Brain microvascular endothelial cell (primary cell): Measurements from ENCODE around the gene TSPAN14.
A peak's percentile ranks its signal among the peaks of the same experiment; 100 is the strongest.

ENCODE experiments used
- DNase-seq: peaks from one replicate; pipeline ENCODE4 v3.0.0-alpha.2; 2020
- H3K27ac ChIP-seq: fragments of 250-450 bp; sonication (Bioruptor Pico); 2 replicates; pipeline ENCODE4 v1.5.1; 2020; ENCODE audit warnings: mild to moderate bottlenecking, moderate library complexity
- H3K27me3 ChIP-seq: fragments of 250-450 bp; sonication (Bioruptor Pico); replicated peaks from 2 replicates; pipeline ENCODE4 v1.5.1; 2020; ENCODE audit warnings: mild to moderate bottlenecking
- H3K36me3 ChIP-seq: fragments of 250-450 bp; sonication (Bioruptor Pico); replicated peaks from 2 replicates; pipeline ENCODE4 v1.5.1; 2020; ENCODE audit warnings: mild to moderate bottlenecking
- H3K4me3 ChIP-seq: 2 replicates; pipeline ENCODE4 v1.5.1; 2011; ENCODE audit warnings: low read depth, mild to moderate bottlenecking, control low read depth, low read length, moderate library complexity
- CTCF ChIP-seq: IDR thresholded peaks from 2 replicates; pipeline ENCODE4 v1.5.1; 2011; ENCODE audit warnings: low read depth, mild to moderate bottlenecking, moderate library complexity, low read length, control low read depth, inconsistent platforms; ENCODE audit errors: missing control alignments
- in situ Hi-C: cut with HindIII; loops from 2 replicates; pipeline ENCODE4 v1.10.0; 2017; ENCODE audit warnings: low sequenced_read_pairs, low pct_ligation_motif_present

TSPAN14 gene

GRCh38 chr10:80526742-80527141 lies 72.6 kb downstream of the TSPAN14 start:
- in situ Hi-C loops, result no loop called here
- TF ChIP-seq CTCF, result no peak
- Histone ChIP-seq H3K27me3 (no peaks in the 10 kb centered on the region), H3K36me3 (peaks cover 6% of the 10 kb centered on the region), H3K27ac (no peak overlapping the region), H3K4me3 (no peak overlapping the region)
- DNase-seq, result no peak

DNA sequence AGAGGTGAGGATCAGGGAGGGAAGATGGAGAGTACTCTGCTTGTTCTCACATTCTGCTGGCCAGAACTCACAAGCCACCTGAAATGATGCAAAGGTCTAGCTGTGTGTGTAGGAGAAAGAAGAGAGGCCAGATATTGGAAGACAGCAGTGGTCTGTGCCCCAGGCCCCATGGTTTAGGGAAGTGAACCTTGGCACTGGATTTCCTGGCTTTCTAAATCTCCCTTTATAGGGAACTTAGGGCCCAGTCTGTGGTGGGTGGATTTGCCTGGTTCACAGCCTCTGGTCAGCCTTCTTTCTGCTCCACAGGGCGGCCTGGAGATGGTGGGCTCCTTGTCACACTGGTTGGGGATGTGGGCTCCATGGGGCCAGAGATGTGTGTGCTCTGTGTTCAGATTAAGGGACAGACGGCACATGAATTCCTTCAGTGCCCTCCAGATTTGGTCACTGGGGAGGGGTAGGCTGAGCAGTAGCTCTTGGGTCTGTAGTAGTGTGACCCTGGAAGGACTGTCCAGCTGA lies 74.1 kb downstream of the TSPAN14 start:
- no peaks in the 10 kb centered on the region for H3K36me3 ChIP-seq
- no peak overlapping the region for H3K4me3 ChIP-seq
- H3K27me3 ChIP-seq, result no peaks in the 10 kb centered on the region
- no peak for TF ChIP-seq CTCF
- in situ Hi-C loops, result no loop called here
- DNase-seq, result no peak
- no peak overlapping the region for H3K27ac ChIP-seq

DNA sequence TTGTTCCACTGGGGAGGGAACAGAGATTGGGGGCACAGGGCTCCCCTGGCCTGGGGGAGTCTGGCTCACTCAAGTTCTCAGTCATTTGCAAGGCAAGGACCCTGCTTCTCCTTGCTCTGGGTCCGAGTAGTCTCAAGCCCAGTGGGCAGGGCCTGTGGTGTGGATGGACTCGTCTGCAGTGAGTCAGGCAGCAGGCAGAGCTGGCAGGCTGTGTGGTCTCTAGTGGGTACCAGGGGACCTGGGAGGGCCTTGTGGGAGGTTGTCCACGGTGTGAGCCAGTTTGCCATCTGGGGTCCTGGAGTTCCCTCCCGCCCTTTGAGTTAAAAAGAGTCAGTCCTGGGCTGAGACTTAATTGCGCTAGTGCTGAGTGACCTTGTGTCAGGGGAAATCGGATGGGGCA lies 74.8 kb downstream of the TSPAN14 start:
- H3K27ac ChIP-seq, result no peak overlapping the region
- TF ChIP-seq CTCF, result no peak
- in situ Hi-C loops, result no loop called here
- H3K27me3 ChIP-seq, result no peaks in the 10 kb centered on the region
- H3K36me3 ChIP-seq, result no peaks in the 10 kb centered on the region
- H3K4me3 ChIP-seq, result no peak overlapping the region
- DNase-seq, result no peak

DNA sequence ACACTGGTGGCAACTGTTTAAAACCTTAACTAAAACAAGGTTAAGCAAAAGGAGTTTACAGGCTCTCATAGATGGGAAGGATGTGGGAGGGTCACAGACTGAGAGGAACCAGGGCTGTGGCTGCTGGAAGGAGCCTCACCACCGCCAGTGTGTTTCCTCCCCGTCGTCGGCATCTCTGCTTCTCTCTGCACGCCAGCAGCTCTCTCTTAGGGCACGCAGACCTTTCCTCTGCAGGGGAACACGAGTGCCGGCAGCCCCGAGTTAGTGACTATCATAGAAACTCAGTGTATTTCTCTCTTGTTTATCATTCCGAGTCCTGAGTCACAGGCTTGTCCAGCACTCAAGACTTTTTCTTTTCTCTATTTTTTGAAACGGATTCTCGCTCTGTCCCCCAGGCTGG lies 75.5 kb downstream of the TSPAN14 start:
- in situ Hi-C loops, result no loop called here
- TF ChIP-seq CTCF, result no peak
- Histone ChIP-seq H3K36me3 (no peaks in the 10 kb centered on the region), H3K27me3 (no peaks in the 10 kb centered on the region), H3K4me3 (no peak overlapping the region), H3K27ac (no peak overlapping the region)
- DNase-seq, result no peak

- DNase-seq, result peak; percentile 22
- Histone ChIP-seq H3K36me3 (no peaks in the 10 kb centered on the region), H3K4me3 (no peak overlapping the region), H3K27ac (no peak overlapping the region), H3K27me3 (no peaks in the 10 kb centered on the region)
- in situ Hi-C loops, result no loop called here
- peak; percentile 50 for TF ChIP-seq CTCF
These were observed 76.1 kb downstream of the TSPAN14 start for GRCh38 chr10:80530251-80530650.

GRCh38 chr10:80530816-80531215 lies 76.7 kb downstream of the TSPAN14 start:
- Histone ChIP-seq H3K4me3 (no peak overlapping the region), H3K27ac (no peak overlapping the region), H3K27me3 (no peaks in the 10 kb centered on the region), H3K36me3 (no peaks in the 10 kb centered on the region)
- TF ChIP-seq CTCF, result no peak
- no peak for DNase-seq
- in situ Hi-C loops, result no loop called here
